Esophagus squamous epithelium (tissue), 5 donors: ENCODE data around the gene RAPGEF4. TPM values are rescaled to one million over a fixed set of nuclear protein-coding genes. Genes with fewer than 3 reads are reported as not detected.
A peak's percentile ranks its signal among the peaks of the same experiment; 100 is the strongest.

Experiments used
- DNase-seq: peaks from one replicate; lab custom pipeline; 2025; lab: John Stamatoyannopoulos, UW
- H3K27ac ChIP-seq, 4 donors: fragments of 200-600 bp; sonication (generic); one replicate each; pipeline ENCODE4 v1.5.1; 2016 to 2019; ENCODE audit warnings: mild to moderate bottlenecking in 1 of 4
- H3K27me3 ChIP-seq, 4 donors: fragments of 200-600 bp; sonication (generic); 1 replicate in 3 of 4; 2 replicates in 1 of 4; pipeline versions ENCODE4 v1.5.1 to v1.6.0; 2017 to 2021; ENCODE audit warnings: antibody characterized with exemption in 1 of 4
- H3K36me3 ChIP-seq, 3 donors: fragments of 200-600 bp; sonication (generic); one replicate each; pipeline ENCODE4 v1.5.1; 2016 to 2019
- H3K4me1 ChIP-seq, 3 donors: fragments of 200-600 bp; sonication (generic); one replicate each; pipeline ENCODE4 v1.5.1; 2017 to 2019
- H3K4me3 ChIP-seq, 4 donors: fragments of 200-600 bp; sonication (generic); 1 replicate in 3 of 4; 2 replicates in 1 of 4; pipeline ENCODE4 v1.5.1; 2016 to 2019; ENCODE audit warnings: mild to moderate bottlenecking in 2 of 4, moderate library complexity in 1 of 4
- H3K9me3 ChIP-seq, 3 donors: fragments of 200-600 bp; sonication (generic); one replicate each; pipeline ENCODE4 v1.5.1; 2016 to 2019
- CTCF ChIP-seq, 6 experiments: fragments of 450-650 bp in 4 of 6; fragments of 200-600 bp in 2 of 6; sonication (generic) in 2 of 6; IDR thresholded peaks; one replicate each; pipeline ENCODE4 v1.5.1; 2016 to 2019; ENCODE audit warnings: antibody characterized with exemption in 6 of 6, mild to moderate bottlenecking in 4 of 6, moderate library complexity in 4 of 6
- POLR2A ChIP-seq, 4 donors: fragments of 450-650 bp; IDR thresholded peaks; one replicate each; pipeline ENCODE4 v1.6.1; 2017; ENCODE audit warnings: antibody characterized with exemption in 4 of 4, mild to moderate bottlenecking in 4 of 4, moderate library complexity in 3 of 4
- WGBS, 2 donors: methylation state at CpG; one replicate each; pipeline ENCODE4 v1.1.5; 2018; 5-methylcytosine and 5-hydroxymethylcytosine counted together
- intact Hi-C: fragments of 100-400 bp; cut with DNase I; formaldehyde crosslinking; loops from one replicate; pipeline ENCODE4 v1.15.0; 2022
- total RNA-seq, 4 donors: library from RNA; depleted of rRNA; stranded (reverse); fragments of >200 nt; gene quantifications; one replicate each; pipeline ENCODE4 v1.1.0, GENCODE V29; 2016
- donor health status: DM: yes; HTN: yes; CAD: no.

RAPGEF4 gene
- total RNA-seq, 4 donors from 2014 or later, result 2.6 to 11.1 (median 2.9) TPM

GRCh38 chr2:172976816-172977215, 241.2 kb downstream of the RAPGEF4 start:
- 96% methylated on average over 5 of the region's 5 CpGs for WGBS, 2 donors
- Histone ChIP-seq H3K27me3 (peaks cover 0 to 4% (median 0%) of the 10 kb centered on the region in 4 donors), H3K4me3 (no peak overlapping the region), H3K36me3 (no peaks in the 10 kb centered on the region), H3K9me3 (no peaks in the 10 kb centered on the region), H3K27ac (no peak overlapping the region), H3K4me1 (no peaks in the 10 kb centered on the region)
- intact Hi-C loops, result no loop called here
- TF ChIP-seq POLR2A (IDR thresholded peaks at IDR 0.05), result no peak
- no peak for TF ChIP-seq CTCF (IDR thresholded peaks at IDR 0.05)
- no peak for DNase-seq

- Histone ChIP-seq H3K9me3 (no peaks in the 10 kb centered on the region), H3K27me3 (peaks cover 0 to 4% (median 0%) of the 10 kb centered on the region in 4 donors), H3K36me3 (no peaks in the 10 kb centered on the region), H3K27ac (no peak overlapping the region), H3K4me1 (no peaks in the 10 kb centered on the region), H3K4me3 (no peak overlapping the region)
- WGBS, 2 donors, result 57 to 80% methylated on average over 6 of the region's 7 CpGs
- TF ChIP-seq CTCF (IDR thresholded peaks at IDR 0.05), result no peak
- no peak for DNase-seq
- intact Hi-C loops, result no loop called here
These were observed 241.8 kb downstream of the RAPGEF4 start for GRCh38 chr2:172977270-172978062.

- H3K4me1 ChIP-seq, result no peaks in the 10 kb centered on the region
- no peak for DNase-seq
- TF ChIP-seq CTCF (IDR thresholded peaks at IDR 0.05) (no peak), POLR2A (IDR thresholded peaks at IDR 0.05) (no peak)
- no peaks in the 10 kb centered on the region for H3K9me3 ChIP-seq
- no peaks in the 10 kb centered on the region for H3K36me3 ChIP-seq
- no peak overlapping the region for H3K4me3 ChIP-seq
- 56% methylated on average over 2 of the region's 2 CpGs for WGBS, 2 donors
- H3K27ac ChIP-seq, result no peak overlapping the region
- H3K27me3 ChIP-seq, result peaks cover 0 to 4% (median 0%) of the 10 kb centered on the region in 4 donors
- intact Hi-C loops, result no loop called here
These were observed 242.4 kb downstream of the RAPGEF4 start for GRCh38 chr2:172978063-172978383.

- H3K9me3 ChIP-seq, result no peaks in the 10 kb centered on the region
- WGBS, 2 donors, result 18 to 33% methylated on average over 12 of the region's 12 CpGs
- intact Hi-C loops, result no loop called here
- peaks cover 0 to 14% (median 9%) of the 10 kb centered on the region in 3 donors for H3K4me1 ChIP-seq
- H3K27me3 ChIP-seq, result no peaks in the 10 kb centered on the region
- DNase-seq, result no peak
- TF ChIP-seq POLR2A (IDR thresholded peaks at IDR 0.05) (no peak), CTCF (IDR thresholded peaks at IDR 0.05) (no peak)
- peak overlapping the region in 1 of 4 donors; percentile 30 for H3K4me3 ChIP-seq
- no peaks in the 10 kb centered on the region for H3K36me3 ChIP-seq
- H3K27ac ChIP-seq, result no peak overlapping the region
These were observed 249.7 kb downstream of the RAPGEF4 start for GRCh38 chr2:172985139-172985892.

- Histone ChIP-seq H3K36me3 (no peaks in the 10 kb centered on the region), H3K9me3 (no peaks in the 10 kb centered on the region), H3K27me3 (no peaks in the 10 kb centered on the region), H3K27ac (no peak overlapping the region), H3K4me1 (peaks cover 0 to 14% (median 9%) of the 10 kb centered on the region in 3 donors), H3K4me3 (no peak overlapping the region)
- no peak for TF ChIP-seq POLR2A (IDR thresholded peaks at IDR 0.05)
- no peak for TF ChIP-seq CTCF (IDR thresholded peaks at IDR 0.05)
- intact Hi-C loops, result no loop called here
- 3 to 4% methylated on average over 2 of the region's 2 CpGs for WGBS, 2 donors
- DNase-seq, result no peak
These were observed 250.4 kb downstream of the RAPGEF4 start for GRCh38 chr2:172986040-172986439.
